CD14-positive monocyte (primary cell): ENCODE data around the gene CFL1. TPM values are rescaled to one million over a fixed set of nuclear protein-coding genes. Genes with fewer than 3 reads are reported as not detected.

Experiments used
- DNase-seq, 3 donors: peaks; one replicate each; pipeline ENCODE4 v3.0.0-alpha.2; 2011 to 2022
- H2AFZ ChIP-seq: 2 replicates; pipeline ENCODE4 v1.6.0; 2012; ENCODE audit warnings: mild to moderate bottlenecking, low read depth, low read length, inconsistent platforms; ENCODE audit not compliant: insufficient read depth, poor library complexity, severe bottlenecking
- H3K27ac ChIP-seq, 2 donors: 1 replicate in 1 of 2; 2 replicates in 1 of 2; pipeline ENCODE4 v1.5.1; 2012 to 2013; ENCODE audit warnings: low read length in 2 of 2, control low read depth in 1 of 2, inconsistent platforms in 1 of 2, low read depth in 1 of 2, mild to moderate bottlenecking in 1 of 2
- H3K27me3 ChIP-seq, 2 donors: one replicate each; pipeline versions ENCODE4 v1.6.0 to v1.6.1; 2011 to 2013; ENCODE audit warnings: low read length in 2 of 2; ENCODE audit not compliant: control insufficient read depth in 2 of 2, insufficient read depth in 2 of 2
- H3K36me3 ChIP-seq, 2 donors: replicated peaks in 1 of 2; 1 replicate in 1 of 2; 2 replicates in 1 of 2; pipeline versions ENCODE4 v1.5.1 to v1.6.1; 2012 to 2013; ENCODE audit warnings: low read length in 2 of 2, control low read depth in 1 of 2, inconsistent platforms in 1 of 2, mild to moderate bottlenecking in 1 of 2; ENCODE audit not compliant: insufficient read depth in 2 of 2, control insufficient read depth in 1 of 2
- H3K4me1 ChIP-seq, 2 donors: 1 replicate in 1 of 2; 2 replicates in 1 of 2; pipeline versions ENCODE4 v1.5.1 to v1.6.1; 2012 to 2013; ENCODE audit warnings: low read length in 2 of 2, control low read depth in 1 of 2, inconsistent platforms in 1 of 2, mild to moderate bottlenecking in 1 of 2, moderate library complexity in 1 of 2; ENCODE audit not compliant: insufficient read depth in 2 of 2, control insufficient read depth in 1 of 2
- H3K4me2 ChIP-seq: replicated peaks from 2 replicates; pipeline ENCODE3; 2012; ENCODE audit warnings: low read length, moderate library complexity, mild to moderate bottlenecking; ENCODE audit not compliant: poor library complexity, severe bottlenecking; ENCODE audit errors: extremely low read depth
- H3K4me3 ChIP-seq, 3 experiments: fragments of 200-600 bp in 1 of 3; sonication (generic) in 1 of 3; replicated peaks in 1 of 3; 1 replicate in 2 of 3; 2 replicates in 1 of 3; pipeline ENCODE4 v1.5.1; 2011 to 2013; ENCODE audit warnings: low read length in 3 of 3, mild to moderate bottlenecking in 3 of 3, control low read depth in 2 of 3, low read depth in 2 of 3, inconsistent platforms in 1 of 3, moderate library complexity in 1 of 3
- H3K79me2 ChIP-seq: 2 replicates; pipeline ENCODE4 v1.6.0; 2012; ENCODE audit warnings: mild to moderate bottlenecking, control low read depth, inconsistent platforms, low read length, moderate library complexity; ENCODE audit not compliant: insufficient read depth
- H3K9ac ChIP-seq: 2 replicates; pipeline ENCODE4 v1.6.0; 2017; ENCODE audit warnings: low read length, mild to moderate bottlenecking; ENCODE audit not compliant: insufficient read depth, poor library complexity, severe bottlenecking
- H3K9me3 ChIP-seq, 2 donors: replicated peaks in 1 of 2; 1 replicate in 1 of 2; 2 replicates in 1 of 2; pipeline versions ENCODE4 v1.5.1 to v1.6.1; 2012 to 2013; ENCODE audit warnings: low read length in 2 of 2, control low read depth in 1 of 2; ENCODE audit not compliant: control insufficient read depth in 1 of 2, insufficient read depth in 1 of 2
- H4K20me1 ChIP-seq: 2 replicates; pipeline ENCODE4 v1.6.0; 2012; ENCODE audit warnings: mild to moderate bottlenecking, low read length, control low read depth, moderate library complexity; ENCODE audit not compliant: insufficient read depth
- H3K27ac Mint-ChIP-seq, 7 donors: one replicate each; pipeline ENCODE4 v1.8.0; 2020; ENCODE audit warnings: mild to moderate bottlenecking in 7 of 7, mixed read lengths in 7 of 7, moderate library complexity in 6 of 7, inconsistent platforms in 2 of 7
- H3K27me3 Mint-ChIP-seq, 3 donors: one replicate each; pipeline ENCODE4 v1.8.0; 2021 to 2022; ENCODE audit warnings: low read depth in 3 of 3, mild to moderate bottlenecking in 3 of 3, mixed read lengths in 3 of 3, moderate library complexity in 3 of 3, inconsistent platforms in 1 of 3
- H3K36me3 Mint-ChIP-seq, 2 donors: one replicate each; pipeline ENCODE4 v1.8.0; 2020; ENCODE audit warnings: mixed read lengths in 2 of 2, inconsistent platforms in 1 of 2, mild to moderate bottlenecking in 1 of 2
- H3K4me1 Mint-ChIP-seq: one replicate; pipeline ENCODE4 v1.8.0; 2020; ENCODE audit warnings: mild to moderate bottlenecking, mixed read lengths
- H3K4me3 Mint-ChIP-seq, 2 donors: one replicate each; pipeline ENCODE4 v1.8.0; 2020; ENCODE audit warnings: mild to moderate bottlenecking in 2 of 2, mixed read lengths in 2 of 2, moderate library complexity in 1 of 2
- H3K9me3 Mint-ChIP-seq, 7 donors: one replicate each; pipeline ENCODE4 v1.8.0; 2020 to 2022; ENCODE audit warnings: mixed read lengths in 7 of 7, mild to moderate bottlenecking in 6 of 7, moderate library complexity in 6 of 7, inconsistent platforms in 2 of 7
- CTCF ChIP-seq: fragments of 200-600 bp; IDR thresholded peaks from one replicate; pipeline ENCODE4 v1.8.0; 2022; ENCODE audit warnings: antibody characterized with exemption, mild to moderate bottlenecking
- WGBS: methylation state at CpG from one replicate; pipeline ENCODE4 v1.1.5; 2013; ENCODE audit warnings: missing lambda C conversion rate; ENCODE audit not compliant: insufficient coverage; 5-methylcytosine and 5-hydroxymethylcytosine counted together
- intact Hi-C, 2 donors: fragments of 100-400 bp; cut with micrococcal nuclease; formaldehyde crosslinking; loops; one replicate each; pipeline versions ENCODE4 v1.15.0 to v1.15.1; 2023
- polyA plus RNA-seq, 3 donors: library from polyadenylated mRNA; depleted of rRNA in 1 of 3; unstranded in 2 of 3; stranded (reverse) in 1 of 3; fragments of 300-500 nt in 2 of 3; fragments of >200 nt in 1 of 3; fragmentation: Illumina TruSeq in 2 of 3; gene quantifications; 1 replicate in 2 of 3; 2 replicates in 1 of 3; pipeline ENCODE4 v1.2.3, GENCODE V29; 2012 to 2021

CFL1 gene
- polyA plus RNA-seq, 3 donors = 1,281 to 2,233 (median 1,889) TPM

GRCh38 chr11:65853246-65853979, 4.6 kb downstream of the CFL1 start:
- Histone ChIP-seq H4K20me1 (peaks cover 85% of the 10 kb centered on the region), H3K27me3 (no peaks in the 10 kb centered on the region), H3K4me2 (no peak overlapping the region), H3K79me2 (peaks cover 48% of the 10 kb centered on the region), H3K36me3 (peaks cover 42 to 58% of the 10 kb centered on the region in 2 donors), H3K4me3 (no peak overlapping the region), H2AFZ (no peak overlapping the region), H3K9ac (no peak overlapping the region), H3K27ac (peak overlapping the region in 1 of 2 donors; percentile 18), H3K4me1 (peaks cover 14 to 23% of the 10 kb centered on the region in 2 donors), H3K9me3 (peaks cover 4 to 8% of the 10 kb centered on the region in 2 donors)
- DNase-seq = no peak
- H3K9me3 Mint-ChIP-seq = peaks cover 0 to 14% (median 8%) of the 10 kb centered on the region in 7 donors
- TF ChIP-seq CTCF = no peak
- H3K4me3 Mint-ChIP-seq = no peak overlapping the region
- WGBS = 100% methylated on average over 6 of the region's 6 CpGs
- intact Hi-C loops = no loop called here
- H3K36me3 Mint-ChIP-seq = peaks cover 45 to 59% of the 10 kb centered on the region in 2 donors
- H3K27ac Mint-ChIP-seq = peak overlapping the region in 6 of 7 donors; percentile 37 to 75 (median 58)
- peaks cover 39% of the 10 kb centered on the region for H3K4me1 Mint-ChIP-seq
- H3K27me3 Mint-ChIP-seq = no peaks in the 10 kb centered on the region

GRCh38 chr11:65852508-65853245, 5.3 kb downstream of the CFL1 start:
- no peak overlapping the region for H2AFZ ChIP-seq
- Mint-ChIP-seq H3K27me3 (peaks cover 0 to 3% (median 0%) of the 10 kb centered on the region in 3 donors), H3K9me3 (peaks cover 0 to 12% (median 8%) of the 10 kb centered on the region in 7 donors), H3K4me3 (no peak overlapping the region), H3K27ac (peak overlapping the region in 1 of 7 donors; percentile 21), H3K4me1 (peaks cover 37% of the 10 kb centered on the region), H3K36me3 (peaks cover 45 to 59% of the 10 kb centered on the region in 2 donors)
- H3K79me2 ChIP-seq = peaks cover 45% of the 10 kb centered on the region
- no peaks in the 10 kb centered on the region for H3K27me3 ChIP-seq
- no peak overlapping the region for H3K4me2 ChIP-seq
- no peak overlapping the region for H3K4me3 ChIP-seq
- peaks cover 42 to 58% of the 10 kb centered on the region in 2 donors for H3K36me3 ChIP-seq
- WGBS = 96% methylated on average over 30 of the region's 33 CpGs
- peaks cover 4 to 8% of the 10 kb centered on the region in 2 donors for H3K9me3 ChIP-seq
- no peak for DNase-seq
- no peak overlapping the region for H3K9ac ChIP-seq
- peak overlapping the region in 1 of 2 donors; percentile 18 for H3K27ac ChIP-seq
- intact Hi-C loops = no loop called here
- TF ChIP-seq CTCF = no peak
- peaks cover 13 to 21% of the 10 kb centered on the region in 2 donors for H3K4me1 ChIP-seq
- H4K20me1 ChIP-seq = peaks cover 82% of the 10 kb centered on the region
